Left ventricle myocardium superior (tissue), 1 donor: ENCODE data around the gene MTFR1L. TPM values are rescaled to one million over a fixed set of nuclear protein-coding genes. Genes with fewer than 3 reads are reported as not detected.

ENCODE experiments used
- ATAC-seq: fragments of 200-7000 bp; cut with Tn5 transposase; one replicate; pipeline ENCODE4 v1.9.1; 2020; ENCODE audit warnings: mild to moderate bottlenecking, moderate library complexity
- DNase-seq: peaks from one replicate; pipeline ENCODE4 v3.0.0-alpha.2; 2020
- intact Hi-C: fragments of 100-400 bp; cut with micrococcal nuclease; formaldehyde crosslinking; loops from one replicate; pipeline ENCODE4 v1.11.0; 2022
- total RNA-seq: library from RNA; stranded (reverse); fragmentation: NEBNext Ultra II Directional; extraction: Animal tissue kit (Norgen Biotek cat#: 25700); gene quantifications from one replicate; pipeline ENCODE4 v1.2.1, GENCODE V29; 2021
- donor health status: DM: no; HTN: yes; CAD: no; lungs with severe emphysema.

Gene MTFR1L
- total RNA-seq, 1 donor from 2014 or later = 227 TPM

- intact Hi-C loops = no loop called here
- DNase-seq = no peak
- no peak for ATAC-seq
These were observed 32.6 kb upstream of the MTFR1L start for GRCh38 chr1:25786887-25787759.

GRCh38 chr1:25787760-25788166, 32.0 kb upstream of the MTFR1L start:
- DNase-seq = no peak
- intact Hi-C loops = no loop called here
- no peak for ATAC-seq

GRCh38 chr1:25790472-25790871, 29.3 kb upstream of the MTFR1L start:
- ATAC-seq (no peak), DNase-seq (no peak)
- intact Hi-C loops = no loop called here

- intact Hi-C loops = no loop called here
- no peak for ATAC-seq
- no peak for DNase-seq
These were observed 27.6 kb upstream of the MTFR1L start for GRCh38 chr1:25792115-25792514.

GRCh38 chr1:25793585-25794170, 26.1 kb upstream of the MTFR1L start:
- intact Hi-C loops = no loop called here
- DNase-seq (no peak), ATAC-seq (no peak)

- intact Hi-C loops = no loop called here
- DNase-seq (no peak), ATAC-seq (no peak)
These were observed 25.4 kb upstream of the MTFR1L start for GRCh38 chr1:25794325-25794724.

- intact Hi-C loops = loop anchor here (5.0 kb wide), 1 partner anchor 188 kb away; no protein-coding TSS in a partner anchor
- ATAC-seq (no peak), DNase-seq (no peak)
These were observed 24.5 kb upstream of the MTFR1L start for GRCh38 chr1:25795211-25795610.

GRCh38 chr1:25795946-25796810, 23.6 kb upstream of the MTFR1L start:
- intact Hi-C loops = loop anchor here (5.0 kb wide), 1 partner anchor 189 kb away; no protein-coding TSS in a partner anchor
- DNase-seq (no peak), ATAC-seq (peak; percentile 38)

GRCh38 chr1:25796811-25797458, 22.8 kb upstream of the MTFR1L start:
- DNase-seq (peak; percentile 92), ATAC-seq (peak; percentile 36)
- intact Hi-C loops = loop anchor here (5.0 kb wide), 1 partner anchor 190 kb away; no protein-coding TSS in a partner anchor

- intact Hi-C loops = loop anchor here (5.0 kb wide), 1 partner anchor 191 kb away; no protein-coding TSS in a partner anchor
- ATAC-seq (peak; percentile 24), DNase-seq (peak; percentile 67)
These were observed 21.8 kb upstream of the MTFR1L start for GRCh38 chr1:25797939-25798338.

- intact Hi-C loops = loop anchor here (5.0 kb wide), 1 partner anchor 192 kb away; no protein-coding TSS in a partner anchor
- DNase-seq (no peak), ATAC-seq (no peak)
These were observed 20.9 kb upstream of the MTFR1L start for GRCh38 chr1:25798666-25799351.

GRCh38 chr1:25799352-25799934, 20.3 kb upstream of the MTFR1L start:
- no peak for DNase-seq
- intact Hi-C loops = loop anchor here (5.0 kb wide), 1 partner anchor 192 kb away; no protein-coding TSS in a partner anchor
- no peak for ATAC-seq

- intact Hi-C loops = loop anchor here (5.0 kb wide), 1 partner anchor 193 kb away; no protein-coding TSS in a partner anchor
- peak; percentile 89 for DNase-seq
- ATAC-seq = peak; percentile 71
These were observed 19.6 kb upstream of the MTFR1L start, which contains the start of gene SELENON for GRCh38 chr1:25799935-25800702. Gene SELENON (plus strand): TSS chr1:25800193. CDS start chr1:25800231, 38 bp downstream.

GRCh38 chr1:25800703-25801377, 18.9 kb upstream of the MTFR1L start:
- DNase-seq (no peak), ATAC-seq (peak; percentile 6)
- intact Hi-C loops = no loop called here

GRCh38 chr1:25802915-25803314, 16.8 kb upstream of the MTFR1L start:
- DNase-seq = peak; percentile 1
- intact Hi-C loops = no loop called here
- ATAC-seq = no peak

- DNase-seq (no peak), ATAC-seq (no peak)
- intact Hi-C loops = no loop called here
These were observed 16.4 kb upstream of the MTFR1L start for GRCh38 chr1:25803368-25803767.
